Uterus (tissue), 4 donors: ENCODE data around the gene NT5C3A. TPM values are rescaled to one million over a fixed set of nuclear protein-coding genes. Genes with fewer than 3 reads are reported as not detected.
A peak's percentile ranks its signal among the peaks of the same experiment; 100 is the strongest.
"Not testable (repeated sequence)": the region's sequence is repeated elsewhere in the genome, so short reads cannot be mapped to it uniquely, and the experiment has no call there.

ENCODE experiments used
- DNase-seq, 2 donors: peaks; one replicate each; pipeline ENCODE4 v3.0.0-alpha.2; 2019 to 2020
- H3K27ac ChIP-seq, 2 donors: fragments of 200-600 bp; sonication (generic); 1 replicate in 1 of 2; 2 replicates in 1 of 2; pipeline ENCODE4 v1.5.1; 2016 to 2018
- H3K27me3 ChIP-seq, 2 donors: fragments of 200-600 bp; sonication (generic); one replicate each; pipeline ENCODE4 v1.5.1; 2018 to 2019; ENCODE audit warnings: control low read depth in 1 of 2
- H3K36me3 ChIP-seq, 2 donors: fragments of 200-600 bp; sonication (generic); one replicate each; pipeline ENCODE4 v1.5.1; 2019; ENCODE audit warnings: control low read depth in 1 of 2
- H3K4me1 ChIP-seq, 2 donors: fragments of 200-600 bp; sonication (generic); one replicate each; pipeline ENCODE4 v1.5.1; 2018 to 2019; ENCODE audit warnings: control low read depth in 1 of 2
- H3K4me3 ChIP-seq, 2 donors: fragments of 200-600 bp; sonication (generic); 1 replicate in 1 of 2; 2 replicates in 1 of 2; pipeline ENCODE4 v1.5.1; 2018 to 2019; ENCODE audit warnings: mild to moderate bottlenecking in 1 of 2
- H3K9me3 ChIP-seq, 2 donors: fragments of 200-600 bp; sonication (generic); one replicate each; pipeline ENCODE4 v1.5.1; 2019; ENCODE audit warnings: control low read depth in 1 of 2
- CTCF ChIP-seq, 4 experiments: fragments of 200-600 bp in 2 of 4; fragments of 450-650 bp in 2 of 4; sonication (generic) in 2 of 4; IDR thresholded peaks; one replicate each; pipeline ENCODE4 v1.5.1; 2016 to 2019; ENCODE audit warnings: antibody characterized with exemption in 4 of 4, mild to moderate bottlenecking in 2 of 4, moderate library complexity in 1 of 4
- intact Hi-C: fragments of 100-400 bp; cut with DNase I; formaldehyde crosslinking; loops from one replicate; pipeline ENCODE4 v1.15.1; 2023; ENCODE audit warnings: low total_unique reads
- small RNA-seq: library from RNA; depleted of rRNA; stranded (forward); fragments of <200 nt; gene quantifications from one replicate; pipeline ENCODE3, GENCODE V24; 2016
- total RNA-seq, 4 donors: library from RNA; depleted of rRNA in 3 of 4; stranded (reverse); fragments of >200 nt in 3 of 4; gene quantifications; one replicate each; pipeline versions ENCODE4 v1.1.0 to v1.2.4, GENCODE V29; 2014 to 2023
- donor health status: DM: yes; HTN: yes; CAD: no.

The NT5C3A gene
- total RNA-seq, 4 donors from 2014 or later, result 21.3 to 50.2 (median 42.1) TPM

- H3K27me3 ChIP-seq, intact Hi-C loops, H3K9me3 ChIP-seq, H3K27ac ChIP-seq, H3K36me3 ChIP-seq, DNase-seq, H3K4me1 ChIP-seq, H3K4me3 ChIP-seq: not testable (repeated sequence)
Measured at GRCh38 chr7:32966489-32967267, 95.9 kb downstream of the NT5C3A start.

GRCh38 chr7:32964461-32965159 lies 98.0 kb downstream of the NT5C3A start:
- H3K9me3 ChIP-seq, DNase-seq, H3K4me1 ChIP-seq, intact Hi-C loops, H3K27me3 ChIP-seq, H3K4me3 ChIP-seq, H3K36me3 ChIP-seq: not testable (repeated sequence)
- H3K27ac ChIP-seq, result peak overlapping the region in 1 of 2 donors; percentile 32
- peak in 3 of 4 experiments; percentile 6 to 34 (median 25) for TF ChIP-seq CTCF (IDR thresholded peaks at IDR 0.05)

Small RNA genes within 50 kb of the gene (small RNA-seq; reads per million reads assigned to genes)
- gene RN7SL505P, result not detected
- not detected for gene RNU6-388P
- not detected for gene RPS29P14

Other genes with a start within 250 kb of the NT5C3A start
- 10 to 100 TPM; 14.1 to 96.1 (median 38.9) TPM for gene KBTBD2, start 171.0 kb downstream of the NT5C3A start, total RNA-seq
- 100 to 1,000 TPM in 3 of 4 donors, 10 to 100 TPM in 1; 62.9 to 328 (median 215) TPM for gene FKBP9, start 105.3 kb downstream of the NT5C3A start, total RNA-seq
- 10 to 100 TPM in 2 of 4 donors, 1 to 10 TPM in 2; 1.2 to 55.8 (median 13.7) TPM for gene RP9, start 46.6 kb upstream of the NT5C3A start, total RNA-seq
- 10 to 100 TPM; 24.1 to 77.4 (median 39.4) TPM for gene BBS9, start 66.8 kb upstream of the NT5C3A start, total RNA-seq